ENCODE data around the gene CACNA1H. TPM values are rescaled to one million over a fixed set of nuclear protein-coding genes. Genes with fewer than 3 reads are reported as not detected.

The CACNA1H gene
- total RNA-seq, 1 donor from 2014 or later: 36.2 TPM

DNA sequence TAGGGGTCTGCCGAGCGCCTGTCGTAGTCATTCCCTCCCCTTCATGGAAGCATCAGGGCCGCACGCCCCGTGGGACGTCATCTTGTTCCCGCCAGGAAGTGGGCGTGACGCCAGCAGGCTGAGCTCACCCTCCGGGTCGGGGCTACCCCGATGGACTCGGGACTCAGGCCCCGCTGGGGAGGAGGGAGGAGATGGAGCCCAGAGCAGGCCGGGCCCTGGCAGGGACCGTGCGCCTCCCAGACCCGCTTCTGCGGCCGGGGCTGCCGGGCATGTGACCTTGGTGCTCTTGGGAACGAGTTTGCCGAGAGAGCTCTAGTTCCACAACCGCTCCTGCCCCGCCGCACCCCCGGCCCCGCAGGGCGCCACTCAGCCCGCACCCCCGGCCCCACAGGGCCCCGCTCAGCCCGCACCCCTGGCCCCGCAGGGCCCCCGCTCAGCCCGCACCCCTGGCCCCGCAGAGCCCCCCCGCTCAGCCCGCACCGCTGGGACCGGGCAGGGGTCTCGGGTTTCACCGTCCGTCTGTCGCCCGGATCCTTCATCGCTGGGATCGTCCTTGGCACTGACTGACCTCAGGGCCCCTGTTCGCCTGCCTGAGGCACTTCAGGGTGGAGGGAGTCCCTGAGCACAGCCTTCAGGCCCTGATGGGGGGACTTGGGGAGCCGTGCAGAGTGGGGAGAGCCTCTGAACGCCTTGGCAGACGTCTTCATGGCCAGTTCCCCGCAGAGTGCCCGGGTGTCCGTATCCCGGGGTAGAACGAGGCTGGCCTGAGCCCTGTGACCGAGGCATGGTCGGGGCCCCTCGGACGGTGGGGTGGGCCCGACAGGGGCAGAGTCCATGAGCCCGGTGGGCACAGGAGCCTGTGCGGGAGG is 5.8 kb downstream of the CACNA1H start:
- no peak for DNase-seq (ENCODE audit: low read depth)

DNA sequence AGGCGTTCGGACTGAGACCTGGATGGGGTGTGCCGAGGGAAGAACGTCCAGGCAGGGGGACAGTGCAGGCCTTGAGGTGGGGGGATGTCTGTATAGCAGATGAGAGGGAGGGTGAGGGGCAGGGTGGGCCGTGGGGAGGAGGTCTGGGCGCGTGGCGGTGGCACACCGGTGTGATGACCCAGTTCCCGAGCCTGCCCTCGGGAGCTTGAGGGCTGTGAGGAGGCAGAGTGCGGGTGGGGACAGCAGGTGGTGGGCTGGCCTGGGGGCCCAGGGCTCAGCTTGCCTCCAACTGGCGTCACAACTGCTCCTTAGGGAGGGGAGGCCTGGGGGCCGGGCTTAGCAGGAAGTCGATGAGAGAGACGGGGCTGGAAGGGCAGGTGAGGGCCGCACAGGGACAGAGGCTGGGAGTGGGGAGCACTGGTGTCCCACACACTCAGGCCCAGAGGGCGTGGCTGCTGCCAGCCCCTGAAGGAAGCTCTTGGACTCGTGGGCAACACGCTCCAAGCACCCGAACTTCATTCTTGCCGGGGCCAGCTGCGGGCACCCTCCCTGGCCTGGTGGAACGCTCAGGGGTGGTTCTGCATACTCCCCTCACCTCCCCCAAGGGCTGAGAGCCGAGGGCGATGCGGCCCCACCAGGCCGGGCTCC is 6.5 kb downstream of the CACNA1H start:
- DNase-seq (ENCODE audit: low read depth): no peak

DNA sequence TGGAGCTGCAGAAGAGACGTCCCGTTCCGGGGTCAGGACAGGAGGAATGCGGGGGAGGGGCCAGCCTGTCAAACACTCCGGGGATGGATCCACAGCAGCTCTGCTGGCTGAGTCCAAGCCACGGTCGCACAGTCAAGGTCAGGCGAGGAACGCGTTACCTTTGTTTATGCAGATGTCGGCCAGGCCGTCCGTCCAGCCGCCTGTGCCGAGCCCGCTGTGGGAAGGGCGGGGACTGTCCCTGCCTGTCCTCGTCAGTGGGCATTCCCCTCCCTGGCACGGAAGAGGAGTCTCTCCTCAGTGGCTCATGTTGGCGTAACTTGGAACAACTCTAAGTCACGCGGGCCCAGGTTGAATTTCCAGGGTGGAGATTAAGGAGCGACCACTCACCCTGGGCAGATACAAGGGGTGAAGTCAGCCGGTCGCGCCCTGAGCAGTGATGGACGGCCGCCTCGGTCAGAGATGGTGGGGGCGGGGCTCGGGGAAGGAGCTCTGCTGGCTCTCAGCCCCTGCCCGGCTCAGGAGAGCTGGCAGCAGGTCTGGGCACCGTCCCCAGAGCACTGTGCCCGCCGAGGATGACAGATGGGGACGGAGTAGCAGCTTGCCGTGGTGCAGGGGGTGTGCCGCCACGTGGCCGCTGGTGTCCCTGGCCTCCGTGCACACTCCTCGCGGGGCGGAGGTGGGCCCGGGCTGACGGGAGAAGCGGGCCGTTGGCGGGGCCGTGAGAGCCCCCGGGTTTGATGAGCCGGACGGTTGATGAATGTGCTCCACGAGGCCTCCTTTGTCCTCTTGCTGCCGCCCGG is 7.3 kb downstream of the CACNA1H start:
- peak; percentile 43 for DNase-seq (ENCODE audit: low read depth)

DNA sequence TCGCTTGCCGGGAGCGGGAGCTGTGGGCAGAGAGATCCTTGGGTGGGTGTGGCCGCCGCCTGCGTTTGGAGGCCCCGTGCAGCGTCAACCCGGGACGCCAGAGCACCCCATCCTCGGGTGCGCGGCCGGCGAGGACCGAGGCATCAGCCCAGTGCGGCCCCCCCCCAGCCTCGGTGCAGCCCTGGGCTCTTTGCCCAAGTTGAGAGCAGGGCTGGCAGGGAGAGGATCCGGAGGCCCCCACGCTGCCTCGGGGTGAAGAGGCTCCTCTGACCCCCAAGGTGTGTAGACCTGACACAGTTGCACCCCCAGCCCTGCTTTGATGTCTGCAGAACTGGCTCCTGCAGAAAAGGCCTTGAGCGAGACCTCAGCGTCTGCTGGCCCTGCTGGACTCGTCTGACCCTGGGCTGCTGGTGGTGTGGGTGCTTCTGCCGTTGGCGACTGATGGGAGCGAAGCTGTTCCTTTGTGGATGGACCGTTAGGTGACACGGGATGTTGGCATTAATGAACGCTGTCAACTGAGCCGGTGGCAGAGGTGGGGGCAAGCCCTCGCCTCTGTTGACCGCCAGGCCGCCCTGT is 8.0 kb downstream of the CACNA1H start:
- no peak for DNase-seq (ENCODE audit: low read depth)

DNA sequence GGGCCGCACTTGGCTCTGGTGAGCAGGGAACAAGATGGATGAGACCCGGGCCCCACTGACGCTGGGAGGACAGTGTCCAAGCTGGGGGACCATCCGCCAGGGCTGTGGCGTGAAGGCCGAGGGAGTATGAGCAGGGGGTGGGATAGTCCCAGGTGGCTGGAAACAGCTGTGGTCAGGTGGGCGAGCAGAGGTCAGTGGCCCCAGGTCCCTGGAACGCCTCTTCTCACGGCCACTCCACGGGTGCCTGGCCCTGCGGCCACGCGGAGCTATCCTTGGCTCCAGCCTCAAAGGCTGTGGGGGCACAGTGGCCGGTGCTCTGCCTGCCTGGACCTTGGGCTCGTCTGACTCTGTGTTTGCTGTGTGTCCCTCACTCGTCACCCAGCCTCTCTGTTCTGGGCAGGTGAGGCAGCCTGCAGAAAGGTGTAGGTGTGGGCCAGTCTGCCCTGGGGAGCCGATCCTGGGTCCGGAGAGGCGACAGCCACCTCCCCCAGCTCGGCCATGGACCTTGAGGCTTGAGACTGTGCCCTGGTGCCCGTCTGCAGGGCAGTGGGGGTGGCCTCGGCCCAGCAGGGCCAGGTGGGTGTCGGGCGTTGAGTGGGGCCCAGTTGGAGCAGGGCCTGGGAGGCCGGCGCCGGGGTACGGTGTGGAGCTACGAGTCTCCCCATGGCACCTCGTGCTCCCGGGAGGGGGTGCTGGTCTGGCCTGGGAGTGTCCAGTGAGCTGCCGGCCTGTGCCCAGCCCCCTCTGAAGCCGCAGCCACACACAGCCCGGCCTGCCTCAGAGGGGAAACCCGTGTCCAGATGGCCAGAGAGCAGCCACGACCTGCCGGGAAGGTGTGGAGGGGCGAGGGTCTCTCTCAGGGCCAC is 10.0 kb downstream of the CACNA1H start:
- no peak for DNase-seq (ENCODE audit: low read depth)

DNA sequence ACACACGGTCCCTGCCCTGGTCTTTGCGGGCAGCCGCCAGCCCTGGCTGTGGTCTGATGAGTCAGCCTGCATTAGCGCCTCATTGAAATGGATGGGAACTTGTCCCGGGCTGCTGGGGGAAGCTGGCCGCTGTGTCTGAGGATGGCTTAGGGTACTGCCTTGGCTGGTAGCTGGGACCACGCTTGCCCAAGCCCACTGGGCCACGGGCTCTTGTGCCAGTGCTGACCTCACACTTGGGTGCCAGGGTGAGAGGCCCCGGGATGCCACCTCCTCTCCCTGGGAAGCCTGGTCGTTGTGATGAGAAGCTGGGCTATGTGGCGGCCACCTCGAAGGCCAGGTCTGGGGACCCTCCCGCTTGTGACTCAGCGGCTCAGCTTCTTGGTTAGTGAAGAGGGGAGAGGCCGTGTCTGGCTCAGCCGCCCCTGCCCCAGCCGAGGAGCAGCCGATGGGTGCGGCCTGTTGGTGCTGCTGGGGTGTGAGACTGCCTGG is 10.7 kb downstream of the CACNA1H start:
- DNase-seq (ENCODE audit: low read depth): no peak

DNA sequence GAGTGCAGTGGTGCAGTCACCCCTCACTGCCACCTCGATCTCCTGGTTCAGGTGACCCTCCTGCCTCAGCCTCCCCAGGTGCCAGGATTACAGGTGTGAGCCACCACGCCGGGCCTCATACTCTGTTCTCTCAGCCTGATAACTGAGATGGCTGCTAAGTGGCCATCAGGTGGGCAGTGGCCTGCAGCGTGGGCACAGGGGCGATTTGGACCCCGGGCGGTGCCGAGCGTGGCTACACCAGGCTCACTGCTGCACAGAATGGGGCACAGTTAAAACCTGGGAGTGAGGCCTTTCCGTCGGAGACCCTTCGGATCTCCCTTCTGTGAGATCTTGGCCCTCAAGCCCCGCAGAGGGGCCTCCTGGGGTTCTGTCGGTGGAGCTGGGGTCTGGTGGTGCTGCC is 11.5 kb downstream of the CACNA1H start:
- DNase-seq (ENCODE audit: low read depth): no peak

DNA sequence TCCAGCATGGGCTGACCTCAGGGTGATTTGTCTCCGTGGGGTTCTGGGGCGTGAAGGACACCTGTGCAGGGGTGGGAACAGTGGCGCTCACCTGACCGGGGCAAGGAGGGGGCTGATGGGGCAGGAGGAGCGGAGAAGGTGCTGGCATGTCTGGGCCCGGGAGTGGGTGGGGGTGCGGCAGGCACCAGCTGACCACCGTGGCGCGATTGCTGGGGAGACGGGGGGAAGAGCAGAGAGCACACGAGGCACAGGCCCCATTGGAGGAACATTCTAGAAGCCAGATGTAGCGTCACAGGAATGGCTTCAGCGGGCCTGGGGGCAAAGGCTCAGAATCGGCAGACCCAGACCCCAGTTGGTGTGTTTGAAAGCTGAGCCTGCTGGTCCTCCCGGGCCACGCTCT is 12.1 kb downstream of the CACNA1H start:
- no peak for DNase-seq (ENCODE audit: low read depth)

DNA sequence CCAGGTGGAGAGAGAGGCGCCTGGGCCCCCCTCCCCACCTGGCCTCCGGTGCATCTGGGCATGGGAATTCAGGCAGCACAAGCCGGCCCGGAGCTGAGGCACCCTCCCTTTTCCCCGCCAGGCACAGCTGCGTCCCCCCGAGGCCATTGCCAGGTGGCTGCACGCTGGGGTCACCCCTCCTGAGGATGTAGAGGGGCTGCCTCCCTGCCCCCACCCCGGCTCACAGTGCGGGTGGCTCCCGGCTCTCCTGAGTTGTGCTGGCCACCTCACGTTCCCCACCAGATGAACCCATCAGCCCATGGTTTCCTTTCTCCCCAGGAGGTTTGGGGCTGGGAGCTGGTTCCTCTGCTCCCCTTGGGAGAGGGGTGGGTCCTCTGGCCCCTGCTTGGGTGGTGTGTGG is 12.6 kb downstream of the CACNA1H start:
- DNase-seq (ENCODE audit: low read depth): no peak

DNA sequence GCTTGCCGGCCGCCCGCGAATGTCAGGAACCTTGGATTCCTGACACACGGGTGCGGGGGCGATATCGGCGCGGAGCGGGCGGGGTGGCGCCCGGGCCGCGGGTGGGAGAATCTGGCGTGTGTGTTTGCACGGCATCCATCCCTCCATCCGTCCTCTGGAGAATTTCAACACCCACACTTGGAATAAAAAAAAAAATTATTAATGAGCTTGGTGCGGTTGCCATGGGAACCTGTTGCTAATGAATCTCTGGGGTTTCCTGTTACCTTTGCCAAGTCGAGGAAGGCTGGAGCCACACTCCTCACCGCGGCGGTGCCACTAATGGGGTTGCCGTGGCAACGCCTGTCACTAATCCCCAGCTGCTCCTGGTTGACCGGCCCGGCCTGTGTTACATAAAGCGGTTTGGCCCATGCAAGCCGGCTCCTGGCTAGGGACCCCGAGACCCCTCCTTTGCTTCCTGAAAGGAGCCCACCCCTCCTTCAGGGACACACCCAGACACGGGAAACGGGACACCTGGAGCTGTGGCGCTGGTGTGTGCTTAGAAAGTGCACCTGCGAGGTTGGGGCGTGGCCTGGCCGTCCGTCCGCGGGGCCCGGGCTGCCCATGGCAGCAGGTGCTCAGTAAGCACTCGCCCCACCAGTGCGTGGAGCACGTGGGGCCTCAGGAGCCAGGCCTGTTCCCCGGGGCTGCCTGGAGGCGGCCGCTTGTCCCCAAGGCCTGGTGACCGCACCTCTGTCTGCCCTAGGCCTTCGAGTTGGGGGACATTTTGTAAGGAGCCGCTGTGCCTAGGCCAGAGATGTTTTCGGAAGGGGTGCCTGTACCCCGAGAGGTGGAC is 14.6 kb downstream of the CACNA1H start:
- DNase-seq (ENCODE audit: low read depth): peak; percentile 40

DNA sequence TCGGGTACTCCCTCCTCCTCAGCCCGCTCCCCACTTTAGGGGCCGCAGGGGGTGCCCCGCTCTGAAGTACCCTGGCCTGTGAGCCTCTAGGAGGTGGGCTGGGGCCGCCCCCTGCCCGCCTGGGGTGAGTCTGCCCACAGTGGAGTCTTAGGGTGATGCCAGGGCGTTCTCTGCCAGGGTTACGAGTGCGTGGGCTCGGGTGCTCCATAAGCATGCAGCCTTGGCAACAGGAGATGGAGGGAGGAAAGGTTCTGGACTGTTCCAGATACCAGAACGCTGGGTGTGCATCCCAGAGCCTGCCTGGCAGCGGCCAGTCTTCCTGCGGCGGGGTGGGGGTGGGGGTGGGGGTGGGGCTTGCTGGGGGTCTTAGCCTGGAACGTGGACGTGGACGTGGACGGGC is 15.9 kb downstream of the CACNA1H start:
- DNase-seq (ENCODE audit: low read depth): no peak

DNA sequence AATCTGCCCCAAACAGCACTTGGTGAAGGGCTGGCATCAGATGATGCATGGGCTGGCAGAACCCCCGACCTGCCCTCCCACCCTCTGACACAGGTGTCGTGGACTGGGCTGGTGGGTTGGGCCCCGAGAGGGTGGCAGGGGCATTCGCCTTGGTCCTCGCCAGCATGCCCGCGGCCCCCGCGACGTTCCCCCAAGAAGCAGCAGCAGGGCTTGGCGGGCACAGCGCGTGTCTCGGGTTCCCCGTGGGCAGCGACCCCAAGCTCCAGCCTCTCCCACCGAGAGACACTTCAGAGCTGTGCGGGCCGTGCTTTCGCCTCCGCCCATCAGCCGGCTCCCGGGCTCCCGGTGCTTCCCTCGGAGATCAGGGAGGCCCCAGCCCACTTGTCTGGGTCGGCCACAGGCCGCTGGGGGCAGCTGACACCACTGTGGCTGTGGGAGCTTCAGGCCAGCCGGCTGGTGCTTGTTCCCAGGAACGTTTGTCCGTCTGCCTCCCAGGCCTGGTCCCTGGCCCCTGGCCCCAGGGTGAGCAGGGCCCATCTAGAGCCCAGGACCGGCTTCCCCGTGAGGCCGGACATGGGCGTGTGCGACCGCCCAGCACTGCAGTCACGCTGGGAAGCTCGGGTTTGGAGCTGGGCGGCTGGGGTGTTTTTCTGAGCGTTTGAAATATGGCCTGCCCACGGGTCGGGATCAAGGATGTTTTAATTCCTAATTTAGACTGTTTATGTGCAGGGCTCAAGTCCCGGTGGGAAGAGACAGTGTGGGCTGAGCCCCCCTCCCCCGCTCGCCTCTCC is 16.6 kb downstream of the CACNA1H start:
- no peak for DNase-seq (ENCODE audit: low read depth)

DNA sequence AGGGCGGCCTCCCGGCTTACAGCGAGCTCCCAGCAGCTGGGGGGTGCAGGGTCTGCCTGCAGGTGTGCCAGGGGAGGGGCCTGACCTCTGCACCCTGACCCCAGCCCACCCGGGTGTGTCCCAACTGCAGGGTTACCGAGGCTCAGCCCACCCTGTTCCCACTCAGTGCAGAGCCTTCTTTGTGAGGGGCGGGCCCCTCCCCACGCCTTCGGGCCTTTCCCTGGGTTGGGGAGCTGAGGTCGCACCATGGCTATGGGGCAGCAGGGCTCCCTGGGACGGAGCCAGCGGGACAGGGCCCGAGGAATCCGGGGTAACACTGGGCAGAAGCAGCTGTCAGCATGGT is 17.1 kb downstream of the CACNA1H start:
- no peak for DNase-seq (ENCODE audit: low read depth)

DNA sequence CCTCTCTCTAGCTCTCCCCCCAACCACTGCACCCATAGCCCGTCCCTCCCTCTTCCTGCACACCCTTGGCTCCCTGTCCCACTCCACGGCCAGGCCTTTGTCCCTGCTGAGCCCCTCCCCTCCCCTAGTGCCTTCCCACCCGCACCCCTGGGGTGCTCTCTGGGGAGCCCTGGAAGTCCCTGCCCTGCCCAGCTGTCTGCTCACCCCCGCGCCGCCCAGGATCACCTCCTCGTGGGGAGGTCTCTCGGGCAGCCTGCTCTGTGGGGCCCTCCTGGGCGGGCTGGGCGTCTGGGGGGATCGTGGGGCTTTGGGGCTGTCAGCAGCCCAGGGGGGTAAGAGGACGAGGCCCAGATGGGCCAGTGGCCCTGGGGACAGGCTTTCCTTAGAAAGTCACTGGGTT is 18.1 kb downstream of the CACNA1H start:
- no peak for DNase-seq (ENCODE audit: low read depth)

DNA sequence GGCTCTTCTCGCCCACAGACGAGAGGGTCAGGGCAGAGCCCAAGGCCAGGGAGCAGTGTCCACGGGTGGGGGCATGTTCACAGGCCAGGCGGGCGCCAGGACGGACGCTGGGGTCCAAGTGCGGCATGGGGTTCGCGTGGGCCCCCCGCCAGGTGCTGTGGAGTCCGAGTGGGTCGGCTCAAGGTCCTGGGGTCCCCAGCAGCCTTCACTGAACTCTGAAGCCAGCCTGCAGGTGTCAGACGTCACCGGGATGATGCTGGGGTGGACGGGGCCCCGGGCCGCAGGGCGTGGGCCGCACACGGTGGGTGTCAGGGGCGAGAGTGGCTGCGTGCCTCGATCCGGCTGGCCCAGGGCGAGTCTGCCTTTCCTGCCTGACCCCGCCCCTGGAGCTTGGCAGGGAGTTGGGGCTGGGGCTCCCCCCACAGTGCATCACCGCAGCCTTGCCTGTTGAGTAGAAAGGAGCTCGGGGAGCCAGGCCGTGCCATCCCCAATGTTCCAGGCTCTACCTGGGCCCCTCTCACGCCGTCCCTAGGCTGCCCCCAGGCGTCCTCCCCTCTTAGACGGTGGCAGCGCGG is 19.0 kb downstream of the CACNA1H start:
- no peak for DNase-seq (ENCODE audit: low read depth)

DNA sequence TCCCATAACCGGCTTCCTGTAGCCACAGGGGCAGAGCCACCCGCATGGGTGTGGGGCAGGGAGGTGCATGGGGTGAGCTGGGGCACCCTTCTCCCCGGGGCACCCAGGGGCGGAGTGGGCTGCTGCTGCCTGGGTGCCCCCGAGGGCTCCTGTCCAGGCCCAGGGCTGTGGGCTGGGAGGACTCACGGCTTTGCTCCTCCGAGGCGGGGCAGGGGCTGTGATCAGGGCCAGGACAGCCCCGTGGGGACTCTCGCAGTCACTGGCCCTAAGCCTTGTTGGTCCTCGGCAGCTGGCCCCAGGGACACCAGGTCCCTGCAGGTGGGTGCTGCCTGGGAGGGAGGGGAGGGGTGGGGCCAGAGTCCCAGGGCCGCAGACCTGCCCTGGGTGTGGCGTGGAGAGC is 19.7 kb downstream of the CACNA1H start:
- no peak for DNase-seq (ENCODE audit: low read depth)

DNA sequence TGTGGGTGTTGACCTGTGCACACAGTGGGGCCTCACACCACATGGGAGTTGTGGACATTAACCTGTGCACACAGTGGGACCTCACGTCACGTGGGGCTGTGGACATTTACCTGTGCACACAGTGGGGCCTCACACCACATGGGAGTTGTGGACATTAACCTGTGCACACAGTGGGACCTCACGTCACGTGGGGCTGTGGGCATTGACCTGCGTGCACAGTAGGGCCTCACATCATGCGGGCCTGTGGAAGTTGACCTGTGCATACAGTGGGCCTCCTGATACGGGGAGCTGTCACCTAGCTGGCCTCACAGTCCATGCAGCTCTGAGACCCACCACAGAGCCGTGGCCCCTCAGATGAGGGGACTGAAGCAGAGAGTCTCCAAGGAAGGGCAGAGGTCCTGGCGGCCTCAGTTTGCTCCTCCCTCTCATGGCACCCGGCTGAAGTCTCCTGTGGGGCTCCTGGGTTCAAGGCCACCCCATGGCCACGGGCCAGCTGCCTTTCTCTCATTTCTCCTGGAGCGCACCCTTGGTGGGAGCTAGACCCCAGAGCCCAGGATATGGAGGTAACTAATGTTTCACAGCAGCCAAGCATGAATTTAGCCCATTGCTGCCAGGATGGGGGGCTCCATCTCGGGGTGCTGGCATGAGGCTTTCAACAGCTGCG is 21.0 kb downstream of the CACNA1H start:
- no peak for DNase-seq (ENCODE audit: low read depth)
